Fibroblast of skin of scalp (primary cell): ENCODE data around the gene GCH1.
A peak's percentile ranks its signal among the peaks of the same experiment; 100 is the strongest.
"Not testable (repeated sequence)": the region's sequence is repeated elsewhere in the genome, so short reads cannot be mapped to it uniquely, and the experiment has no call there.

Experiments
- DNase-seq: peaks from one replicate; pipeline ENCODE4 v3.0.0-alpha.2; 2013

GCH1 gene

DNA sequence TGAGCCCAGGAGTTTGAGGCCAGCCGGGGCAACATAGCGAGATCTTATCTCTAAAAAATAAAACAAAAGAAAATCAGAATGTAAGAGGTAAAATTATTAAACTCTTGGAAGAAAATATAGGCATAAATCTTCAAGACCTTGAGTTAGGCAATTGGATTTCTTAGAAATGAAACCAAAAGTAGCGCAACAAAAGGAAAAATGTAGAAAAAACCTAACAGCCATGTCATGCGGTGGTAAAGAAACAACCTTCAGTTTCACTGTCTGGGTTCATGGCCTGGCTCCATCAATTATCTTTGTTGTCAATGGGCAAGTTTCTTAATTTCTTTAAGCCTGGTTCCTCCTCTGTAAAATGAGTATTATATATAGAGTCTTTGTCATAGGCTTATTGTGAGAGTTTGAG lies 5.6 kb upstream of the GCH1 start:
- no peak for DNase-seq

DNA sequence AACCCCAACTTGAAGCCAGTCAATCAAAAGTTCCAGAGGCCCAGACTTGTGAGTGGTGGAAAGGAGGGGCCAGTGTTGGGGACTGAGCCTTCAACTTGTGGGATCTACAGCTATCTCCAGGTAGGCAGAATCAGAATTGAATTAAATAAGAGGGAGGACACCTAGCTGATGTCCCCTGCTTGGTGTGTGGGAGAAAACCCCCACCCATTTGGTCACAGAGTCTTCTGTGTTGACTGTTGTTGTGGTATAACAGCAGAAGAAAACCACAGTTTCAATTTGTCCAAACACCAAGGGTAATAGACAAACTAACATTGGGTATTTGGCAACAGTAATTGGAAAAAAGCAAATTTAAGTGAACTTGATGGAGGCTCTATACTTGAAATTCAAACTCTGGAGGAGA lies 3.4 kb upstream of the GCH1 start:
- DNase-seq = no peak

GRCh38 chr14:54902143-54902520 lies 494 bp downstream of the GCH1 start:
- DNase-seq = peak; percentile 24

GRCh38 chr14:54901380-54902142 lies 1.1 kb downstream of the GCH1 start:
- no peak for DNase-seq

GRCh38 chr14:54899573-54899972 lies 3.1 kb downstream of the GCH1 start:
- no peak for DNase-seq

GRCh38 chr14:54897809-54898555 lies 4.6 kb downstream of the GCH1 start:
- not testable (repeated sequence) for DNase-seq

GRCh38 chr14:54895683-54896082 lies 6.9 kb downstream of the GCH1 start:
- DNase-seq = peak; percentile 33

DNA sequence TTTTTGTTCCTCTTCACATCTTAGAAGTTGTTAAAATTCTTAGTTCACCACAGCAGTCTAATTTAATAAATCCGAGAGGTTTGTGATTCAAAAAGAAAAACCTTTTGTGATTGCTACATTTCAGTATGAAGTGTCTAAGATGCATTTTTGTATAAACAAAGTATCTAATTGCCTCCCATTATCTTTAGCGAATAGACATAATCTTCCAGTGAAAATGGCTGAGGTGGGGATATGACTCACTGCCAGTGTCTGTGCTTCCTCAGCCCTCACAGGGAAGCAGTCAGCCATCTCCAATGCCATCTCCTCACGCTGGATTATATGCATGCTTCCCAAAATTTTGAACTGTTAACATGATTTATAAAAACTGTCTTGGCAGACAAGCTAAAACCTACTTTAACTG lies 7.6 kb downstream of the GCH1 start:
- no peak for DNase-seq

- DNase-seq = peak; percentile 63
Observed at GRCh38 chr14:54893151-54893760, 9.4 kb downstream of the GCH1 start.

GRCh38 chr14:54891471-54892245 lies 11.0 kb downstream of the GCH1 start:
- no peak for DNase-seq

- DNase-seq = no peak
Observed at GRCh38 chr14:54890788-54891187, 11.8 kb downstream of the GCH1 start.

GRCh38 chr14:54889919-54890318 lies 12.7 kb downstream of the GCH1 start:
- no peak for DNase-seq

DNA sequence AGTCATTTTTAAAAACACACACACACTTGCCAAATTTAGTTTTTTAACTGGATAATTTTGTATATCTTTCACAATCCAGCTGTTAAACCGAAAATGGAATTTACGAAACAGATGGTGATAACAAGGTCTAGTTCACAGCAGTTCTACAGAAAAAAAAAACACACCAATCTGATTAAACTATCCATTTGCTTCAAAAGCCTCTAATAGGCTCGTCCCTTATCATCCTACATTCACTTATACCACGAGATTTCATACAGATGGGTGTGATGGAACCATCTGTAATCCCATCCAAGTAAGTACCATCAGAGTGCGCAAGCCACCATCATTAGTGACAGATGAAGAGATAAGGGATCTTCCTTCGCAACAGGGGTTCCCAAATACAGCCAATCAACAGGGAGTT lies 20.1 kb downstream of the GCH1 start:
- DNase-seq = no peak

- peak; percentile 42 for DNase-seq
Observed at GRCh38 chr14:54881761-54882401, 20.7 kb downstream of the GCH1 start.

DNA sequence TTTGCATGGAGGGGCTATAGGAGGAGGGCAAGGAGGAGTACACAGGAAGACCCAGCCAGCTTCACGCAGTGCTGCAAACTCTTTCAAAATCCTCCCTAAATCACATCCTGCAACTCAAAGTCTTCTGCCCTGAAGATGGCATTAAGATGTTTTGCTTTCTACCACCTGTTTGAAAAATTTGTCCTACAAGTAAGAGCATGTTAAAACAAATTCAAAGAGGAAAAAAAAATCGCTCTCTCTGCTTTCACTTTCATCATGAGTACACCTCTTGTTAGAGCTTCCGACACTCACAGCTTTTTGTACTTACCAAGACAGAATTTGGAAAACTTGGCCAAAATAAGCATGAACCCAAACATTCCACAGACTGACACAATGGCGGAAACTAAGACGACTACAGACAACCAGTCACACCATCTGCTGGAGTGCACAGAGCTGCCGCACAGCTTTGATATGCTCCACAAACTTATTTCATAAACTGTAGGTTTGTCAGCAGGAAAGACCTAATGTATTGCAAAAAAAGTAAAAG lies 21.3 kb downstream of the GCH1 start:
- peak; percentile 65 for DNase-seq

- no peak for DNase-seq
Observed at GRCh38 chr14:54877703-54878021, 25.0 kb downstream of the GCH1 start.

- DNase-seq = no peak
Observed at GRCh38 chr14:54877015-54877702, 25.5 kb downstream of the GCH1 start.

GRCh38 chr14:54875648-54876047 lies 27.0 kb downstream of the GCH1 start:
- DNase-seq = not testable (repeated sequence)

DNA sequence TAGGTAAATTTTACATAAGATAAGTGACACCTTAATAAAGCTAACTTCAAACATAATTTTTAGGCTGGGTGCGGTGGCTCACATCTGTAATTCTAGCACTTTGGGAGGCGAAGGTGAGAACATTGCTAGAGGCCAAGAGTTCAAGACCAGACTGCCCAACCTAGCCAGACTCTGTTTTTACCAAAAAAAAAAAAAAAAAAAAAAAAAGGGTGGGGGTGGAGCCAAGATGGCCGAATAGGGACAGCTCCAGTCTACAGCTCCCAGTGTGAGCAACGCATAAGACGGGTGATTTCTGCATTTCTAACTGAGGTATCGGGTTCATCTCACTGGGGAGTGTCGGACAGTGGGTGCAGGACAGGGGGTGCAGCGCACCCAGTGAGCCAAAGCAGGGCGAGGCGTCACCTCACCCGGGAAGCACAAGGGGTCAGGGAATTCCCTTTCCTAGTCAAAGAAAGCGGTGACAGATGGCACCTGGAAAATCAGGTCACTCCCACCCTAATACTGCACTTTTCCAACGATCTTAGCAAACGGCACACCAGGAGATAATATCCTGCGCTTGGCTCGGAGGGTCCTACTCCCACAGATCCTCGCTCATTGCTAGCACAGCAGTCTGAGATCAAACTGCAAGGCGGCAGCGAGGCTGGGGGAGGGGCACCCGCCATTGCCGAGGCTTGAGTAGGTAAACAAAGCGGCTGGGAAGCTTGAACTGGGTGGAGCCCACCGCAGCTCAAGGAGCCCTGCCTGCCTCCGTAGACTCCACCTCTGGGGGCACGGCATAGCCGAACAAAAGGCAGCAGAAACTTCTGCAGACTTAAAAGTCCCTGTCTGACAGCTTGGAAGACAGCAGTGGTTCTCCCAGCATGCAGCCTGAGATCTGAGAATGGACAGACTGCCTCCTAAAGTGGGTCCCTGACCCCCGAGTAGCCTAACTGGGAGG lies 32.2 kb downstream of the GCH1 start:
- DNase-seq = not testable (repeated sequence)

GRCh38 chr14:54867011-54867410 lies 35.6 kb downstream of the GCH1 start:
- peak; percentile 85 for DNase-seq
